Adrenal gland (tissue), 12 donors: ENCODE data around the gene EZR. TPM values are rescaled to one million over a fixed set of nuclear protein-coding genes. Genes with fewer than 3 reads are reported as not detected.

Experiments used
- DNase-seq, 7 donors: peaks; one replicate each; pipeline ENCODE4 v3.0.0-alpha.2; 2019 to 2020
- H3K27ac ChIP-seq, 5 donors: fragments of 200-600 bp; sonication (generic) in 4 of 5; 1 replicate in 3 of 5; 2 replicates in 2 of 5; pipeline versions ENCODE4 v1.5.1 to v1.8.0; 2016 to 2020; ENCODE audit warnings: mild to moderate bottlenecking in 1 of 5
- H3K27me3 ChIP-seq: fragments of 200-600 bp; 2 replicates; pipeline ENCODE4 v1.8.0; 2021
- H3K36me3 ChIP-seq, 2 donors: fragments of 200-600 bp; replicated peaks in 1 of 2; 1 replicate in 1 of 2; 2 replicates in 1 of 2; pipeline versions ENCODE4 v1.5.1 to v1.8.0; 2018 to 2022
- H3K4me1 ChIP-seq, 2 donors: fragments of 200-600 bp; replicated peaks in 1 of 2; 1 replicate in 1 of 2; 2 replicates in 1 of 2; pipeline versions ENCODE4 v1.5.1 to v1.8.0; 2018 to 2021
- H3K4me3 ChIP-seq, 4 donors: fragments of 200-600 bp; sonication (generic) in 3 of 4; one replicate each; pipeline ENCODE4 v1.5.1; 2016 to 2018
- H3K9me3 ChIP-seq, 3 donors: fragments of 200-600 bp; sonication (generic) in 1 of 3; replicated peaks in 1 of 3; 1 replicate in 2 of 3; 2 replicates in 1 of 3; pipeline versions ENCODE4 v1.5.1 to v1.8.0; 2016 to 2021
- POLR2A ChIP-seq, 2 donors: fragments of 450-650 bp; IDR thresholded peaks; one replicate each; pipeline ENCODE4 v1.6.1; 2017; ENCODE audit warnings: antibody characterized with exemption in 2 of 2, mild to moderate bottlenecking in 2 of 2, moderate library complexity in 1 of 2
- WGBS, 4 donors: extraction: QIAGEN DNeasy Blood & Tissue Kit in 2 of 4; methylation state at CpG; one replicate each; pipeline versions ENCODE4 v1.1.5 to v1.1.7; 2013 to 2017; 5-methylcytosine and 5-hydroxymethylcytosine counted together
- intact Hi-C, 2 donors: fragments of 100-400 bp; cut with DNase I; formaldehyde crosslinking; loops; one replicate each; pipeline versions ENCODE4 v1.14.1 to v1.15.0; 2022 to 2023
- microRNA-seq, 3 donors: library from miRNA; unstranded; fragments of <30 nt; microRNA quantifications; one replicate each; pipeline ENCODE4, GENCODE V29; 2017 to 2020
- polyA plus RNA-seq, 3 donors: library from polyadenylated mRNA; stranded (reverse); fragments of 200-250 nt in 2 of 3; fragments of 350-450 nt in 1 of 3; fragmentation: Illumina TruSeq in 1 of 3; extraction: RNeasy Lipid Tissue Mini Kit (QIAGEN cat#74804) in 1 of 3; gene quantifications; one replicate each; pipeline ENCODE4 v1.2.3, GENCODE V29; 2013 to 2014
- small RNA-seq, 2 donors: library from RNA; depleted of rRNA; stranded (forward); fragments of <200 nt; gene quantifications; one replicate each; pipeline ENCODE3, GENCODE V24; 2016
- total RNA-seq, 9 donors: library from RNA; depleted of rRNA in 4 of 9; stranded (reverse); fragments of >200 nt in 4 of 9; fragments of 120-200 nt in 1 of 9; fragmentation: NEBNext Ultra II Directional in 1 of 9; extraction: Animal tissue kit (Norgen Biotek cat#: 25700) in 1 of 9; gene quantifications; one replicate each; pipeline versions ENCODE4 v1.1.0 to v1.2.4, GENCODE V29; 2013 to 2023
- TF ChIP-seq, protein P1 (sequence below), 6 experiments: fragments of 450-650 bp in 4 of 6; fragments of 200-600 bp in 2 of 6; sonication (generic) in 1 of 6; IDR thresholded peaks; 1 replicate in 5 of 6; 2 replicates in 1 of 6; pipeline versions ENCODE4 v1.5.1 to v1.8.0; 2016 to 2021; ENCODE audit warnings: antibody characterized with exemption in 6 of 6, mild to moderate bottlenecking in 2 of 6, moderate library complexity in 1 of 6
- donor health status: healthy with polysubstance abuse.
- donor health status: Bipolar disorder and iron deficiency.
- donor health status: DM: yes; HTN: yes; CAD: no.
- donor health status: DM: no; HTN: no; CAD: no.
- donor health status: DM: no; HTN: no; CAD: no.
- donor health status: DM: yes; HTN: yes; CAD: no.

The EZR gene
- total and polyA plus RNA-seq, 12 donors: 80.3 to 476 (median 342) TPM

DNA sequence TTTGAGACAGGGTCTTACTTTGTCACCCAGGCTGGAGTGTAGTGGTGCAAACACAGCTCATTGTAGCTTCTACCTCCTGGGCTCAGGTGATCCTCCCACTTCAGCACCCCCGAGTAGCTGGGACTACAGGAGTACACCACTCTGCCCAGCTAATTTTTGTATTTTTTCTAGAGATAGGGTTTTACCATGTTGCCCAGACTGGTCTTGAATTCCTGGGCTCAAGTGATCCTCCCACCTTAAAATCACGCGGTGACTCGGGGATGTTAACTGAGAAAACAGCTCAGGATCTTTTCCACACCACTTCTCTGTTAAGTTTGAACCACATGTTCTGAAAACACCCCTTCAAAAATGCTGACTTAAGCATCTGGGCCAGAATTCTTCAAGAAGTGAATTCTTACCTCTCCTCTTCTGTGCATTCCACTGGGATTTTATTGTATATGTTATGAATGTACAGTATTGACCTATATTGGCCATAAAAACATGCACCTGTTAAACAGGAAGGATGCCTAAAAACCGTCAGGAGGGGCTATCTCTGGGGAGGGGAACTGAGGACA, 96.9 kb downstream of the EZR start:
- intact Hi-C loops: no loop called here
- H3K4me3 ChIP-seq: no peak overlapping the region
- DNase-seq: no peak
- no peak overlapping the region for H3K27ac ChIP-seq
- TF ChIP-seq, protein P1, sequence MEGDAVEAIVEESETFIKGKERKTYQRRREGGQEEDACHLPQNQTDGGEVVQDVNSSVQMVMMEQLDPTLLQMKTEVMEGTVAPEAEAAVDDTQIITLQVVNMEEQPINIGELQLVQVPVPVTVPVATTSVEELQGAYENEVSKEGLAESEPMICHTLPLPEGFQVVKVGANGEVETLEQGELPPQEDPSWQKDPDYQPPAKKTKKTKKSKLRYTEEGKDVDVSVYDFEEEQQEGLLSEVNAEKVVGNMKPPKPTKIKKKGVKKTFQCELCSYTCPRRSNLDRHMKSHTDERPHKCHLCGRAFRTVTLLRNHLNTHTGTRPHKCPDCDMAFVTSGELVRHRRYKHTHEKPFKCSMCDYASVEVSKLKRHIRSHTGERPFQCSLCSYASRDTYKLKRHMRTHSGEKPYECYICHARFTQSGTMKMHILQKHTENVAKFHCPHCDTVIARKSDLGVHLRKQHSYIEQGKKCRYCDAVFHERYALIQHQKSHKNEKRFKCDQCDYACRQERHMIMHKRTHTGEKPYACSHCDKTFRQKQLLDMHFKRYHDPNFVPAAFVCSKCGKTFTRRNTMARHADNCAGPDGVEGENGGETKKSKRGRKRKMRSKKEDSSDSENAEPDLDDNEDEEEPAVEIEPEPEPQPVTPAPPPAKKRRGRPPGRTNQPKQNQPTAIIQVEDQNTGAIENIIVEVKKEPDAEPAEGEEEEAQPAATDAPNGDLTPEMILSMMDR (IDR thresholded peaks at IDR 0.05): no peak
- no peak for TF ChIP-seq POLR2A (IDR thresholded peaks at IDR 0.05)
- H3K9me3 ChIP-seq: no peaks in the 10 kb centered on the region
- peaks cover 0 to 5% of the 10 kb centered on the region in 2 donors for H3K4me1 ChIP-seq
- H3K27me3 ChIP-seq: no peaks in the 10 kb centered on the region
- 78 to 86% (median 83%) methylated on average over 5 of the region's 5 CpGs for WGBS, 4 donors
- H3K36me3 ChIP-seq: no peaks in the 10 kb centered on the region

DNA sequence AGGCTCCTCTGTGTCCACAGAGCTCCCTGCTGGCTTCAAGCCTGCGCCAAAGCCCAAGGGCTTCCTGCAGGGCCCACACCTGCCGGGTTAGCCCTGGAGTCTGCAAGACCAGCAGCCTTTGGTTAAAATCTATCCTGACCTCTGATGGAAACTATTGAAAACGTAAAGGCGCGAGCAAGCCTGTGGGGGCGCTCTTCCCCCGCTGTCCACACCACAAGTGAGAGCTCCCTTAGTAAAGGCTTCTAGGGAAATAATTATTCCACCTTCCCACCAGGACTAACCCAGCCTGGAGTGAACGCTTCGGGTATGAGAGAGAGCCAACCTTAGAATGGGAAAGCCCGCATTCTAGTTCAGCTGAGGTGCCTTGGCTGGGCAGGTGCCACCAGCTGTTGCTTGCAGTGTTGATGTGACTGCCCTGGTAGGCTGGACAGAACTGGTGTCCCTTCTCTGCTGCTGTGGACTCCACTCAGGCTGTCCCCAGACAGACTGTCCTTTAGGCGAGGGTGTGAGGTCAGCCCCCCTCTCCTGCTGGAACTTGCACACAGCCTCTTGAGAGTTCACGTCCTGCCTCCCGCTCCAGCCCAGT, 100.6 kb downstream of the EZR start:
- DNase-seq: peak in 4 of 7 donors; percentile 35 to 47 (median 44)
- TF ChIP-seq, protein P1 (IDR thresholded peaks at IDR 0.05): peak; percentile 22 to 56 (median 39)
- no peak for TF ChIP-seq POLR2A (IDR thresholded peaks at IDR 0.05)
- H3K4me3 ChIP-seq: no peak overlapping the region
- H3K27me3 ChIP-seq: no peaks in the 10 kb centered on the region
- no peaks in the 10 kb centered on the region for H3K36me3 ChIP-seq
- intact Hi-C loops: no loop called here
- no peak overlapping the region for H3K27ac ChIP-seq
- WGBS, 4 donors: 70 to 77% (median 73%) methylated on average over 8 to 13 of the region's 13 CpGs
- no peaks in the 10 kb centered on the region for H3K9me3 ChIP-seq
- H3K4me1 ChIP-seq: peaks cover 0 to 5% of the 10 kb centered on the region in 2 donors

DNA sequence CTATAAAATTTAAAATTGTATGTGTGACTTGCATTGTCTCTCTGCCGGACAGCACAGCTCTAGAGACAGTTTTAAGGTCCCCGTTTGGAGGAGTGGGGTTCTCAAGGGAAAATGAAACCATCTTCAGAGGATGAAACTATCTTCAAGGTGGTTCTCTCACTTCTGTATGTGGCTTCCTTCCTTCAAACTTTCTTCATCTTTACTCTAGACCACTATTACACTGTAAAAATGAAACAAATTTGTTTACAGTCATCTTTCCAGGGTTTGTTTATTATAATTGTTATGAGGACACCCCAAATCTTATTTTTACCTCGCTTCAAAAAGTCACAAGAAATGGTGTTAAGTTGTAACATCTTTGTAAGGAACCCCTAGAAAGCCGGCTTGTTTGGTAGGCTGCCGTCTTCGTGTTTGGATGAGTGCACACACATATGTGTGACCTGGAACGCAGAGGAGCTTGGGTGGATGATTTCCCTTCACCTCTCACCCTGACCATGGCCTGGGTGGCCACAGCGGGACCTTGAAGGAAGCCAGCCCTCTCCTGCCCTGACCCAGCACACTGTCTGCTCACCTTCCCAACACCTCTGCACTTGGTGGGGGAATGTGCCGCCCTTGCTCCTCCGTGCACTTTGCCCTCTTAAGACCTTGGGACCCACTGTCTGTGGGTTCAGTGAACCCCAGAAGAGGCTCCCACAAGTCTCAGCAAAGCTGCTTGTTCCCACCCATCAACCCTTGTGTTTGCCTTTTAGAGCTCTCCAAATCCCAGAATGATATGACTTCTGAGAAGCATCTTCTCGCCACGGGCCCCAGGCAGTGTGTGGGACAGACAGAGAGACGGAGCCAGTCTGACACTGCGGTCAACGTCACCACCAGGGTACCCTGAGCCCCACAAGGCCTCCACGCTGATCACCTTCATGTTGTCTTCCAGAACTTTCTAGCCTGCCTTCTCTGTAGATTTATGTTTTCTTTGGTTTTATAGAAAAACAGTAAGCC, 101.5 kb downstream of the EZR start:
- Histone ChIP-seq H3K9me3 (no peaks in the 10 kb centered on the region), H3K27me3 (no peaks in the 10 kb centered on the region), H3K27ac (no peak overlapping the region), H3K36me3 (no peaks in the 10 kb centered on the region), H3K4me1 (peaks cover 0 to 5% of the 10 kb centered on the region in 2 donors), H3K4me3 (no peak overlapping the region)
- TF ChIP-seq, protein P1 (IDR thresholded peaks at IDR 0.05): no peak
- no peak for TF ChIP-seq POLR2A (IDR thresholded peaks at IDR 0.05)
- DNase-seq: peak in 1 of 7 donors; percentile 13
- intact Hi-C loops: no loop called here
- 87 to 89% (median 88%) methylated on average over 13 to 16 of the region's 16 CpGs for WGBS, 4 donors

Small RNA genes within 50 kb of the gene (microRNA-seq; reads per million reads assigned to microRNA genes)
- gene MIR3918: 0 to 0.45 (median 0.28) reads per million in 3 donors

Small RNA genes within 50 kb of the gene (small RNA-seq; reads per million reads assigned to genes)
- 0 reads per million in 2 donors for gene MIR3918

Other genes with a start within 250 kb of the EZR start
- 100 to 1,000 TPM in 6 of 9 donors, 10 to 100 TPM in 3; 72.4 to 159 (median 125) TPM for gene DYNLT1, start 174.6 kb downstream of the EZR start, total RNA-seq
- 100 to 1,000 TPM; 107 to 264 (median 128) TPM for gene DYNLT1, start 174.6 kb downstream of the EZR start, polyA plus RNA-seq
- gene SYTL3, start 169.3 kb downstream of the EZR start, total RNA-seq: 1 to 10 TPM in 8 of 9 donors, under 1 TPM in 1; 0.94 to 3.9 (median 2.2) TPM
- gene SYTL3, start 169.3 kb downstream of the EZR start, polyA plus RNA-seq: 1 to 10 TPM; 1.5 to 2.5 (median 1.7) TPM
- 10 to 100 TPM in 8 of 9 donors, 1 to 10 TPM in 1; 7.9 to 20.5 (median 13.0) TPM for gene RSPH3, start 180.8 kb upstream of the EZR start, total RNA-seq
- gene RSPH3, start 180.8 kb upstream of the EZR start, polyA plus RNA-seq: 10 to 100 TPM in 1 of 3 donors, 1 to 10 TPM in 2; 3.4 to 13.6 (median 5.1) TPM
- gene TAGAP, start 225.6 kb upstream of the EZR start, total RNA-seq: 1 to 10 TPM in 8 of 9 donors, under 1 TPM in 1; 1.00 to 7.3 (median 3.8) TPM
- gene TAGAP, start 225.6 kb upstream of the EZR start, polyA plus RNA-seq: 1 to 10 TPM; 1.0 to 1.4 (median 1.3) TPM